Ecto neural progenitor cell (in vitro differentiated cells): Measurements from ENCODE around the gene KRT8.
"Not testable (repeated sequence)": the region's sequence is repeated elsewhere in the genome, so short reads cannot be mapped to it uniquely, and the experiment has no call there.

Experiments
- DNase-seq: peaks from one replicate; pipeline ENCODE4 v3.0.0-alpha.2; 2018; ENCODE audit warnings: low spot score

Gene KRT8

DNA sequence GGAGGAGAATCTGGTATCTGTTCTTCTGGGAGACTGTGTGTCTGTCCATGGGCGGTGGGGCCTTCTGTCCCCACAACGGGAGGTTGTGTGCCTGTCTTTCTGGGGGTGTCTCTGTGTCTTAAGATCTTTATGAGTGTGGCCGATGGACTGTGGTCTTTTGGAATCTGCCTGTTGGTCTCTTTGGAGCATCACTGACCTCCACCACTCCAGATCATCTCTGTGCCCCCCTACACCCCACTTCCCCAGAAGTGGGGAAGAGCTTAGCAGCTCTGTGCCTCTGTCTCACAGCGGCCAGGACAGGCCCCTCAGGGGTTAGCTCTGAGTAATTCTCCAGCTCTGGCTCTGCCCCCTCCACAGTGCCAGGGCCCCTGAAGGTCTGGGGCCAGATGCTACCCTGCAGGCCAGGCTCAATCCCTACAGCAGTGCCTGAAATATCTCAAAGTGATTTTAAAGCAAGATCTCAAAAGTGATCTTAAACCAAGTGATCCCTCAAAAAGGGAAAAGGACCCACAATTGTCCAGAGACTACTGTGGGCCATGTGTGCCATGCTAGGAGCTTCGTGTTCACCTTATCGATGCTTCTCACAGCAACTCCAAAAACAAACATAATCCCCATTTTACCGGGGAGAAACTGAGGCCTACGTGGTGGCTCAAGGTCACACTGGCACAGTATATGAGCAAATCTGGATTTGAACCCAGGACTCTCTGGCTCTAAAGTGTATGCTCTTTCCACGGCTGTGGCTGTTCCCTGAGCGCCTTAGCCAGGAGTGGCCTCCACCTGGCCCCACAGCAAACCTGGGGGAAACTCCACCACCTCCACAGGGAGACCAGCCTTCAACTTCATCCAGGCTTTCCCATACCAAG, 30.1 kb downstream of the KRT8 start:
- DNase-seq, result no peak

DNA sequence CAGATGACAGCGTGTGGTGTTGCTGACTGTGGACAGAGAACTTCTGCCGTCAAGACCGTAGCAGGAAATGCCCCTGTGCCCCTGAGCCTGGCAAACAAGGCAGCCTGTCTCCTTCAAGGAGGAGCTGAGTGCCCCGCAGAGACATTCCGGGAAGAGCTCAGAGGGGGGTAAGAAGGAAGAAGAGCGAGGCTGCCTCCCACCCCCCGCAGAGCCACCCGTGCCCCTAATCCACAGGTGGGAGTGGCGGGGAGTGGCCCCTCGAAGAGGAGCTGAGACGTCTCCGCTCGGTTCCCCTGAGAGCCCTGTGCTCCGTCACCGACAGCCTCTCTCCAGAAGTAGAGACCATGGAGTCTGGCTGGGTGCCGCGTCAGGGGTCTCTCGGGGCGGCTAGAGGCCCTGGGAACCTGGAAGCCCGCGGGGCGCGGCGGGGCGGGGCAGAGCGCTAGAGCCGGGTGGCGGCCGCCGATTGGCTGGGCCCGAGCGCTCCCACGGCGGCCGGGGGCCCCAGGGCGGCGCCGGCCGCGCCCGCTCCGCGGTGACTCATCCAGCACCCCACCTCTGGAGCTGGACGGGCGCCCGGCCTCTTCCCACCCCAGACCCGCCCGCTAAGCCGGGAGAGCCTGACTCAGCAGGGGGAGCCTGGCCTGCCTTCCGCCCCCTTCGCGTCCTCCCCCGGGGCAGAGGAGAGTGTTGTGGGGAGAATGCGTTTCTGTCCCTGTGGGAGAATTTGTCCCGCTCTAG, 30.9 kb downstream of the KRT8 start:
- peak; percentile 85 for DNase-seq

DNA sequence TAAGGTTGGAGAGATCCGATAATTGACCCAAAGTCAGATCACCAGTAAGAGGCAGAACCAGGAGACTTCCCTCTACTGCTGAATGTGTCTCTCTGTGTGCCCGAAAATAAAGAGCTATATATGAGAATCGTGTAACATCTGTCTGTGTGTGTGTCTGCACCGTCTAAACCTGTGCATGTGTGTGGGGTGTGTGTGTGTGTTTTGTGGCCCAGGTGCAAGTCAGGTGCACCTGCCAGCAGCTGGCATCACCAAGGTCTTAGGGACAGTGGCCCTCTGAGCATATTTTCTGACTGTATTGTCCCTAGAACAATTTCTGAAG, 31.4 kb downstream of the KRT8 start:
- no peak for DNase-seq

DNA sequence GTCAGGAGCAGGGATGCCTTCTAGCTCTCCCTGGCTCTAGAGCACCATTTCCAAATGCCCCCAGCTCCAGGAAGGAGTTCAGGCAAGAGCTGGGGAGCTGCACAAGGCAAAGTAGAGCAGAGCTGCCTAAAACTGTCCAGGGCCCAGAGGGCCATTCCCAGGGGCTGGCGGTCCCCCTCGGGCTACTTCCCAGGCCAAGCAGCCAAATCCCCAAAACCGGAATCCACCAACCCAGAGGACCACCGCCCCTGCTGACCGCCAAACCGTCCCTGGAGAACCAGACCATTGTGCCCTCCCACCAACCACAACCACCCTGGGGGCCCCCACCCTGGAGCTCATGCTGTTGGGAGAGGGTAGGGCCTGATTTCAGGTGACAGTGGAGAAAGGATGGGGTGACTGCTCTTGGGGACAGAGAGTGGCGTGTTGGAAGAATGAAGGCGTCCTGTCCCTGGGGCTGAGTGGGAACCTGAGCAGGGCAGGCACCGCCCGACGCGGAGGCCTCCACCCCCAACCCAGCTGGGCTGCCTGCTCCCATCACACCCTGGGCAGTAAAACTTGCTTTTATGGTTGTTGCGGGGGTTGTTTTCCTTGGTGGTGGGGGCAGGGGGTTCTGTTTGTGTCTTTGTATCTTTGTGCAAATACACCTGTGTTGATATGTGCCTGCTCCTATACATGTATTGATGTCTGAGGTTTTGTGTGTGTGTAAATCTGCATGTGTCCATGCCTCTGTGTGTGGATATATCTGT, 32.1 kb downstream of the KRT8 start:
- DNase-seq, result no peak

DNA sequence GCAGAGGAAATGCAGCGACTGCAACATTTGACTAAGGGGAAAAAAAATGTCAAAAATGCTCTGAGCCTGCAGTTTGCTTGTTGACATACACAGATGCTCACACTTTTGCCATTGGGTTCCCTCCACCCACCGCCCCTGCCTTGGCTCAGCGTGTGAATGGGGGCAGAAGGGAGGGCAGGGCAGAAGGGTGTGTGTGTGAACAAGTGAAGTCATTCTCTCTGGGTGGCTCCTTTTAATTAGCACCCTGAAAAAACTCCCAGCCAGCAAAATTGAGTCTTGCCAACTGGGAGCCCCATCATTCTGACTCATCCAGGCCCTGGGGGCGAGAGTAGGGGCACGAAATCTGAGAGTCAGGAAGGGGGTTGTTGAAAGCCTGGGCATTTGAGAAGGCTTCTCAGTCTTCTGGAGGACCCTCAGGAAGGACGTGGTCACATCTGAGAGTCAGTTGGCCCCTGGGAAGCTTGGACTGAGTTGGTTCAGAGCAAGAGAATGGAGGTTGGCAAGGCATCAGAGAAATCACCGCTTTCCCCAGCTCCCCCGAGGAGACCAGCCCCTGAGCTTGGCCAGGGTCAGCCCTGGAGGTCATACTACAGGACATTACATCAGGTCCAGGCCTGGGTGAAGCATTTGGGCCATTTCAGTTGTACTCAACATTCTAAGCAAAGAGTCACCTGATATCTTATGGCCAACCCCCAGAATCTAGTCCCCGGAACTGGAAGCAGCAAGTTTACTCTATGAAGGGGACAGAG, 33.4 kb downstream of the KRT8 start:
- DNase-seq, result no peak

DNA sequence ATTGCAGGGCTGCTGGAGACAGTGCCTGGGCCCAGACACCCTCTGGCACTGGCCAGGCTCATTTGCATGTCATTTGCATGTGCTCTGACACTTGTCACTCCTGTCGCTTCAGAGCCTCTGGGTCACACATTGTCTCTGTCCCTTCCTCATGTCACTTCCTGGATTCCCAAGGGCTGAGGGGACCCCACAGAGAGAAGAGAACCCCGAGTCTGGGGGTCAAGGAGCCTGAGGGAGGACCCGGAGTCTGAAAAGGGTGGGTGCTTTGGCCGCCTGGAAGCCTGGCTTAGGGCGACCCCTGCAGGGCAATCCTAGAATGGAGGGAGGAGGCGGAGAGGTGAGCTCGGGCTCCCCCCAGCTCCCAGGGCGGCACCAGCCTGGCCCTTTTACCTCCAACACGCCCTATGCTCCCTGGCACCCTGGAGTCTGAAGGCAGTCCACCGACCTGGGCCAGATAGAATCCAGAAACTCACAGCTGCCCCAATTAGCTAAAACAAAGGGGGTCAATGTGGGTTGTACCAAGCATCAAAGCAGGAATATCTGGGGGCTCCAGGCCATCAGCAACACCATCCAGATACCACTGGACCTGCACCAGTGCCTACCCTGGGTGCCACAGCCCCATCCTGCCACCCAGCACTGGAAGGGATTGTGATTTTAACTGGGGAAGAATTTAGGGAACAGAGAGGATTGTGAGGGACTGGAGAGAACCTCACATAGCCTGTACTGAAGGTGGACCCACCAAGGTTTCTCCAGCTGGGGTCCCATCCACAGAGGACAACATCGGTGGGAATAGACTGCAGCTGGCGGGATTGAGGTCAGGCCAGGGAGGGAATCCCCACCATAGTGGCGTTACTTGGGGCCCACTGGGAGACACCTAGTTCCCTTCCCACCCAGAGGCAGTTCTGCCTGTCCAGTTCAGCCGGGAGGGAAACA, 34.2 kb downstream of the KRT8 start:
- peak; percentile 90 for DNase-seq

DNA sequence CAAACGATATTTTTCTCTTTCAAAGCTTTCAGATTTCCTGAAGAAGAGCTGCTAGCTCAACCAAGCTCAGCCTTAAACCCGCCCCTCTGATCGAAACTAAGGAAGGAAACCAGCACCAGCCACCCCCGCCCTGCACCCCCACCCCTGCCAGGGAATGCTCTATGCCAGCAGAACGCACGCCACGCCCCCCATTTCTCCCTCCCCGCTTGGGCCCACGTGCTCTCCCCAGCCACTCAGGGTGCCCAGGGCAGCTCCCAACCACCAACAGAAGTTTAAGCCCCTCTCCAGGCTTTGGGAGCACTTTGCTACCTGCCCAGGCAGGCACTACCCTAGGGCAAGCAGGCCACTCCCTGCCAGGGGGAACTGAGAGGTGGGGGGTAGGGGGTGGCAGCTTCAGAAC, 37.2 kb downstream of the KRT8 start:
- DNase-seq, result no peak

DNA sequence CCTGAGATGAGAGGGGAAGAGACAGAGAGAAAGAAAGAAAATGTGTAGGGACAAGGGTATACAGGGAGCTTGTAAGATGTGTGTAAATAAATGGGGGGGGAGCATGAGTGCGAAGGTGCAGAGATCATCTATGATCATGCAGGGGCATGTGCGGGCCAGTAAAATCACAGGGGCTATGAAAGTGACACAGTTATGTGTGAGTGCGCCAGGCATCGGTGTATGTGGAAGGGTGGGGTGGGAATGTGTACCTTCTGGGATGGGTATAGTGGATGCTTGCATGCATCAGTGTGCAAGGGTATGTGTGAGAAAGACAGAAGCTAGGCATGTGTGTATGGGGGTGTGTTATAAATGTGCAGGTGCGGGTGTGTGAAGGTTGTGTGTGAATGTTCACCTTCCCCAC, 37.7 kb downstream of the KRT8 start:
- DNase-seq, result no peak

DNA sequence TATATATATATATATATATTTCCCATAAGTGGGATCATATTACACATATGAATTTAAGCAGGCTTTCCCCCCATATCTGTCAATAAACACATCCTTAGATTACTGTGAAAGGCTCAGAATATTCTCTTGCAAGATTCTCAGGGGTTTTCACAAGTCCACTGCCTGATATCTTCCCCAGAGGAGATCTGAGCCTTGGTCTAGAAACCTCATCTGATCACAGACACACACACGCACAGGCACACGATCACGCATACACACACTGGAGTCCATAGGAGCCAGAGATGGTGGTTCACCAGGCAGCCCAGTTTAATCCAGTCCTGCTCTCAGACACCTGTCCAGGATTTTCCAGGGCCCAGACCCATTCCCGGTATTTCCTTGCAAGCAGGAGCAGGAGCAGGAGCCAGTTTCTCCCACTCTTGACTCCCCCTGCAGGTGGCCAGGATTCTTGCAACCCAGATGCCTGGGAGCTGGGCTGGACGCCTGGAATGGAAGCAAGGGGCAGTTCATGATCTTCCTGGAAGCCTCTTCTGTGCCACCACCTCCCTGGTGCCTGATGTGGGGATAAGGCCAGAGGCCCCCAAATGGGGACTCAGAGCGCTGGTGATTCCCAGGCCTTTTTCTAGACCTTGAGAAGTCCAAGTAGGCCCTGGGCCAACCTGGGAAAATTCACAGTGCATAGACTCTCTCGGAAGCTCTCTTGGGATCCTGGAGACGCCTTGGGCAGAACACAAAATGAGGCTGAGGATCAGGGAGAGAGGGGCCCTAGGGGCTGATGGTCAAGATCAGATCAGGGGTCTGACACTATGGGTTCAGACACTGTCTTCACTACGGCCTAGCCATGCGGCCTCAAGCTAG, 39.6 kb downstream of the KRT8 start:
- DNase-seq, result peak; percentile 94

DNA sequence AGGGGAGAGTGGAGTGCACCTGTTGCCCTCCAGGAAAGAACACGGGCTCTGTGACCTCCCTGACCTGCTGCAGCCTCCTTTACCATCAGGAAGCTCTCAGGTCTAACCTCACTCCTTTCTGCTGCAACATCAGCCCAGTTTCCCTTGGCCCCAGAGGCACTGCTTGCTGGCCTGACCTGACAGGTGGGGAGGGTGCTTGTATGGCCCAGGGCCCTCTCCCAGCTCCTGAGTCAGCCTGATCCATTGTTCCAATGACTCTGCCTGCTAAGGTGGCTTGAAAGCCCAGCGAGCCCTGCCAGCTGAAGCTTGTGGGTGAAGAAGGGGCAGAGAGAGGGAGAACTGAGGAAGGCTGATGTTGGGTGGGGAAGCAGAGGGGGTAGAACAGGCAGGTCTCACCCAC, 42.9 kb downstream of the KRT8 start:
- no peak for DNase-seq

DNA sequence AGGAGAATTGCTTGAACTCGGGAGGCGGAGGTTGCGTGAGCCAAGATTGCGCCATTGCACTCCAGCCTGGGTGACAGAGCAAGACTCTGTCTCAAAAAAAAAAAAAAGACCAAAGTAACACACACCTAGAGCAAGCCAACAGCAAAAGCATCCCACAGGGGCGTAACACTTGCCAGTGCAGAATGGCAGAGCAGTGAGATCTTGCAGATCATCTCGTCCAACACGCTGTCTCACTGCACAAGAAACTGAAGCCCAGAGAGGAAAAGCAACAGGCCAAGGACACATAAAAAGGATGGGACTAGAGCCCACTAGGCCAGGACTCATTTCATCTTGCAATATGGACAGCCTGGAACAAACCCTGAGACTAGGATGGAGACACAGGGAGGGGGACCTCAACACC, 43.4 kb downstream of the KRT8 start:
- DNase-seq, result no peak

DNA sequence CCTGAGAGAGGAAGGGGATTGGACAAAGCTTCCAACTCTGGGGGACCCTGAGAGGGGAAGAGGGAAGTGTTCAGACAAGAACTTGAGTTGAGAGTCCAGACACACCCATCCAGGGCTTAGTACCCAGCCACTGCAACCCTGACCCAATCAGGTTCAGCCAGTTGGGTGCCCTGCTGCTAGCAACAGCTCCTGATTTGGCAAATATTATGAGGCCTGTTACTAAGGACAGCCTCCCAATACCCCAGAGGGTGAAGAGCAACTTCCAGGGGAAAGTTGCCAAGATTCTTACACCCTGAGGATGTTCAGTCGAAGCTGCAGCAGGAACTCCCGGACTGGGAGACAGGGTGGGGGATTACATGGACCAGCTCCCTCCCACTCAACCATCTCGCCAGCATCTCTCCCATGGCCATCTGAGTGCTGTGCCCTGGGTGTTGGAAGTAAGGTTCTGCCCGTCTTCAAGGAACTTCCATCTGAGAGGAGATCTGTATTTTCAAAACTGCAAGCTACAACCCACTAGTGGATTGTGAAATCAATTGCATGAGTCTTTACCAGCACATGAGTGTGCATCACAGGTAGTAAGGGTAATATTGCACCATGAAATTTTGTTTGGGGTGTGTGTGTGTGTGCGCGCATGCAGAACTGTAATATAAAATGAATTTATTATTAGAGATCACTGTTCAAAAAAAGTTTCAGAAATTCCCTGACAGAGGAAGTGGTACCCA, 44.6 kb downstream of the KRT8 start:
- DNase-seq, result no peak

DNA sequence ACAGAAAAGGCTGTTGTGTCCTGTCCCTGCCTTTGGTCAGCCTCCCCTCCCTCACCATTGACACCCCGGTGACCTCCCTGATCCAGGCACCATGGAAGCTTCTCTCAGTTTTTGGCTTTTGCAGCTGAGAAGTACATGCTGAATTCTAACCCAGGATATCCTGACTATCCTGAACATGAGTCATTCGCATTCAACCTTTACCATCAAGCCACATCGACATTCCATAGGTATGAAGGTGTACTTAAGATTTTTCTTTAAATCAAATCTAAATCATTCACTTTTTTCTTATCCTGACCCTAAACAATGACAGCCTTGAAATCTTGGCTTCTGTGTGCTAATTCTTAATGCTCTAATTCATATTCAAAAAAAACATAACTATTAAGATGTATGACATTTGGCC, 47.4 kb downstream of the KRT8 start:
- no peak for DNase-seq

DNA sequence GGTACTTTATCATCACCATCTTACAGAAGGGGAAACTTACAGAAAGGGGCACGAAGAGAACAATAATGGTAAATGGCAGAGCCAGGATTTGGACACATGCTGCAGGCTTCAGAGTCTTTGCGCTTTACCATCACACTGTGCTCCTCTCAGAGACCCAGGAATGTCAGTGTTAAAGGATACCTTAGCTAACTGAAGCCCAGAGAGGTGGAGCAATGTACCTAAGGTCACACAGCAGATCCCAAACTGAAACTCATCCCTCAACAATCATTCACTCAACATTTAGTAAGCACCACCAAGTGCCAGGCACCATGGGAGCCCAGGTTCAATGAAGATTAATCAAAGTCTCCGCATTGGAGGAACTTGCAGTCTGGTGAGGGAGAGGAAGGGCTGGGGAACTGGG, 48.1 kb downstream of the KRT8 start:
- no peak for DNase-seq

DNA sequence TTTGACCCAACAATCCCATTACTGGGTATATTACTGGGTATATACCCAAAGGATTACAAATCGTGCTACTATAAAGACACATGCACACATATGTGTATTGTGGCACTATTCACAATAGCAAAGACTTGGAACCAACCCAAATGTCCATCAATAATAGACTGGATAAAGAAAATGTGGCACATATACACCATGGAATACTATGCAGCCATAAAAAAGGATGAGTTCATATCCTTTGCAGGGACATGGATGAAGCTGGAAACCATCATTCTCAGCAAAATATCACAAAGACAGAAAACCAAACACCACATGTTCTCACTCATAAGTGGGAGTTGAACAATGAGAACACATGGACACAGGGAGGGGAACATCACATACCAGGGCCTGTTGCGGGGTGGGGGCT, 48.8 kb downstream of the KRT8 start:
- DNase-seq, result not testable (repeated sequence)

DNA sequence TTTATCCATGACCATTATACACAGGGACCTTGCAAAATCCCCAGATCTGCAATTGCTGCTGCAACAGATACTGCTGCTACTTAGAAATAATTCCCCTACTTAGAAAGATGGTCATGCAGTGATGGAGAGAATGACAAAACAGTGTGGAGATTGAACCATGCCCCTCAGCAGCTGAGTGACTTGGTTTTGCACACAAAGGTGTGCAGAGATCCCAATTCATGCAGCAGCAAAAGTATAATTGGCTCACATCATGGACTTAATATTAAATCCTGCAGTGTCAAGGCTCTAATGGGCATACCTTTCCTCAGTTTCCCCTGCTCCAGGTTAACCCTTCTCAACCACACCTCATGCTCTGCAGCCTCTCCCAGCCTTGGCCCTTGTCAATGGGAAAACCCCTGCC, 53.1 kb downstream of the KRT8 start:
- DNase-seq, result no peak

DNA sequence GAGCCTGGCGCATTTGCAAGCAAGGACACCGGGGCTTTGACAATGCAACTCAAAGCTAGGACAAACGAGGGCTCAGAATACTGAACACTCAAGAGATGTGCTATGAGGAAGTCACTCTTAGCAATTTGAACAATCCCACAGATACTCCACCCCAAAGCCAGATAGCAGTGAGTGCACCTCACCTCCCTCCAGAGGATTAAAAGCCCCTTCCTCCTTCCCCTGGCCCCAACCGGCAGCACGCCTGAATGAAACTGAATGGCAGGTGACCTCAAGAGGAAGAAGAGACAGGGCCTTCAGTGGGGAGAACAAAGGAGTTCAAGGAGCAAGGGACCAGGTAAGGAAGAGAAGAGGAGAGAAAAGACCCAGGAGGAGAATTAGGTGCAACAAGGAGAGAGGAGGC, 54.2 kb downstream of the KRT8 start:
- no peak for DNase-seq

DNA sequence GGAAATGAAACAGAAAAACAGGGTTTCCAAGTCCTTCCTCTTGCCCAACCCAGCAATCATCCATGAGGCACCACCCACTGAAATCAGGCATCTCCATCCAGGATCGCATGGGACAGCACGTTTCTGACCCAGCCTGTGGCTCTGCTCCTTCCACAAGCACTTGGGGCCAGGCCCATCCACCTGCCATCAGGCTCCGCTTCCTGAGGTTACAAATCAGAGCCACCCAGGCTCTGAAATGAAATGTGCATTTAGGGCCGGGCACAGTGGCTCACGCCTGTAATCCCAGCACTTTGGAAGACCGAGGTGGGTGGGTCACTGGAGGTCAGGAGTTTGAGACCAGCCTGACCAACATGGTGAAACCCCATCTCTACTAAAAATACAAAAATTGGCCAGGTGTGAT, 55.4 kb downstream of the KRT8 start:
- no peak for DNase-seq

DNA sequence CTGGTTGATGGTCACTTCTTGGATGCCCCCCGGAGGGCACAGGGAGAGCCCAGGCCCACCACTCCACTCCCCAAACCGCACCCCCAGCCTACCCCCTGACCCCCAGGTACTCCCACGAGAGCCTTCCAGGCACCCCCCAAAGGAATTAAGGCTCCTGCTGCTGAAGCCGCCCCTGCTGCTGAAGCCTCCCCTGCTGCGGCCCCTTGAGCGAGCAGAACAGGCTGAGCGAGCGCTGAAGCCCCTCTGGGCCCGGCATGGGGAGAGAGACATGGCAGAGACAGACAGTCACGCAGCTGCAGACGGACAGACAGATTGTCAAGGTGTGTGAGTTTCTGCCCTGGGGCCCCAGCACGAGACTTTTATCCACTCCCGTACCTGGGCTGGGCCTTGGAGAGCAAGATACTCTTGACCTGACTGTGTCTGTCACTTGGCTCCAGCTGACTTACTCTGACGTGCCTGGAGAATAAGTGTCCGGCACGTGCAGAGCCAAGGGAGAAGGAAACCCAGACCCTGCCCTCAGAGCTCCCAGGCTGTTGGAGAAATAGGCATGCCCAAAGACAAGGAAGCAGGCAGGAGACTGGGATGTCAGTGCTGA, 56.1 kb downstream of the KRT8 start, which contains the start of gene KRT78:
TSS of gene KRT78 (minus strand) at position 334 of the 595 bp plus-strand sequence. CDS start at position 270, 64 bp downstream.
- no peak for DNase-seq
